ENCODE results near the gene ZMIZ2. TPM values are rescaled to one million over a fixed set of nuclear protein-coding genes. Genes with fewer than 3 reads are reported as not detected.

ZMIZ2 gene
- total and polyA plus RNA-seq, 2 of the 8 experiments (the other 6 are each of a cell fraction or from before 2014, with no cell fraction given): 24.4 to 66.4 TPM

- no peak overlapping the region for H3K9ac ChIP-seq (replicated peaks in 1 of 4; ENCODE audit: extremely low read depth in 1 of 4, low read depth in 3 of 4, low read length in 3 of 4)
- H4K91ac ChIP-seq (replicated peaks; ENCODE audit: insufficient read length, low read length): no peak overlapping the region
- H4K8ac ChIP-seq (ENCODE audit: extremely low read depth, insufficient read depth, low read length): no peak overlapping the region
- H3K23me2 ChIP-seq (ENCODE audit: low read depth, low read length): no peaks in the 10 kb centered on the region
- no peak overlapping the region for H4K5ac ChIP-seq (ENCODE audit: insufficient read length, low read depth, low read length)
- ChIA-PET CTCF (ENCODE audit: partially characterized antibody) (interaction anchor here (0.7 kb wide), 1 partner anchor 17 kb away, joined by 3 read pairs; no protein-coding TSS in a partner anchor), POLR2A (ENCODE audit: partially characterized antibody) (interaction anchor here (1.3 kb wide), 1 partner anchor 121 kb away, joined by 3 read pairs; the partner anchor contains the start of gene H2AZ2)
- H3K79me1 ChIP-seq (ENCODE audit: low read depth, low read length): no peaks in the 10 kb centered on the region
- peak overlapping the region; percentile 70; the same call in 1 of the 2 replicates for H2AFZ ChIP-seq (ENCODE audit: low read length)
- WGBS, 2 experiments (ENCODE audit: extremely low coverage in 1 of 2, insufficient coverage in 1 of 2, insufficient read length in 1 of 2, insufficient replicate concordance in 2 of 2, low coverage in 1 of 2, low lambda C conversion rate in 2 of 2, missing lambda C conversion rate in 1 of 2): 84% methylated on average over 6 of the region's 6 CpGs; no CpG with 5 or more reads in 1 of the 2 experiments
- H4K20me1 ChIP-seq (replicated peaks in 1 of 2; ENCODE audit: control insufficient read depth in 1 of 2, insufficient read depth in 2 of 2, low read length in 2 of 2): no peaks in the 10 kb centered on the region
- no peak overlapping the region for H3K4me2 ChIP-seq (ENCODE audit: insufficient read depth in 1 of 2, low read depth in 2 of 2, low read length in 2 of 2)
- H2AK5ac ChIP-seq (ENCODE audit: low read depth, low read length): no peak overlapping the region
- FAIRE-seq: no peak
- H3K9me3 ChIP-seq (ENCODE audit: insufficient read depth in 2 of 2, low read depth in 1 of 2, low read length in 1 of 2): no peaks in the 10 kb centered on the region
- H3K56ac ChIP-seq (replicated peaks; ENCODE audit: insufficient read length, low read depth, low read length): no peak overlapping the region
- no peak overlapping the region for H2BK5ac ChIP-seq (ENCODE audit: low read depth, low read length)
- H3K14ac ChIP-seq (ENCODE audit: insufficient read length): no peak overlapping the region
- H2BK12ac ChIP-seq (ENCODE audit: low read depth, low read length): no peak overlapping the region
- H3K79me2 ChIP-seq (ENCODE audit: control insufficient read depth in 1 of 2, insufficient read depth in 2 of 2, low read length in 2 of 2): no peaks in the 10 kb centered on the region
- no peak overlapping the region for H3K4me3 ChIP-seq (ENCODE audit: extremely low read depth in 1 of 4, insufficient read depth in 2 of 4, low read depth in 3 of 4, low read length in 4 of 4)
- H3K4ac ChIP-seq (replicated peaks; ENCODE audit: insufficient read length, low read depth, low read length): no peak overlapping the region
- no peak overlapping the region for H2BK120ac ChIP-seq (replicated peaks; ENCODE audit: low read depth, low read length)
- H3K4me1 ChIP-seq (replicated peaks in 1 of 4; ENCODE audit: control insufficient read depth in 3 of 4, insufficient read depth in 4 of 4, low read length in 3 of 4): no peaks in the 10 kb centered on the region
- no peak for DNase-seq (ENCODE audit: low read depth in 1 of 2, low spot score in 2 of 2)
- no peak overlapping the region for H2BK20ac ChIP-seq (ENCODE audit: low read length)
- no peak overlapping the region for H3K27ac ChIP-seq (ENCODE audit: low read depth, low read length)
- H3K36me3 ChIP-seq (ENCODE audit: control insufficient read depth in 2 of 4, insufficient read depth in 4 of 4, low read length in 3 of 4): no peaks in the 10 kb centered on the region
- no peak overlapping the region for H3K23ac ChIP-seq (ENCODE audit: insufficient read length)
- 0 out of 2 replicates have a peak overlapping the region, but pooled peaks have one; percentile 29 for H2BK15ac ChIP-seq (ENCODE audit: low read length)
- no peak overlapping the region for H3K18ac ChIP-seq (ENCODE audit: extremely low read depth, low read length)
- H3K27me3 ChIP-seq (replicated peaks in 1 of 4; ENCODE audit: control insufficient read depth in 3 of 4, extremely low read depth in 1 of 4, insufficient read depth in 3 of 4, low read length in 3 of 4): no peaks in the 10 kb centered on the region
- TF ChIP-seq ATF3 (IDR thresholded peaks at IDR 0.05; ENCODE audit: insufficient read depth, low read depth, low read length) (no peak), BACH1 (IDR thresholded peaks at IDR 0.05; ENCODE audit: low read length) (no peak), HDAC2 (IDR thresholded peaks at IDR 0.05; ENCODE audit: borderline replicate concordance in 1 of 2, low read depth in 2 of 2, low read length in 2 of 2) (no peak), CBX5 (IDR thresholded peaks at IDR 0.05; ENCODE audit: low read depth, low read length) (no peak), SP1 (IDR thresholded peaks at IDR 0.05; ENCODE audit: low read depth, low read length) (no peak), TBP (IDR thresholded peaks at IDR 0.05; ENCODE audit: low read depth, low read length) (no peak), SIRT6 (IDR thresholded peaks at IDR 0.05; ENCODE audit: low read length) (no peak), RFX5 (IDR thresholded peaks at IDR 0.05; ENCODE audit: borderline replicate concordance, low read depth, low read length) (no peak), POU5F1 (IDR thresholded peaks at IDR 0.05; ENCODE audit: low read depth, low read length) (no peak), CHD1 (IDR thresholded peaks at IDR 0.05; ENCODE audit: low read depth, low read length) (no peak), PHF8 (conservative IDR thresholded peaks at IDR 0.05; ENCODE audit: low read depth, low read length) (no peak), SRF (IDR thresholded peaks at IDR 0.05; ENCODE audit: low read depth, low read length) (no peak)
Observed at GRCh38 chr7:44727158-44727936, 21.3 kb upstream of the ZMIZ2 start.

Data from H1 (cell line).